ENCODE measurements around the gene ROR2. TPM values are rescaled to one million over a fixed set of nuclear protein-coding genes. Genes with fewer than 3 reads are reported as not detected.

Gene ROR2
- total and polyA plus RNA-seq, 4 donors: 0.13 to 0.84 (median 0.52) TPM

- TF ChIP-seq ATF3 (IDR thresholded peaks at IDR 0.05) (no peak), EGR1 (IDR thresholded peaks at IDR 0.05; ENCODE audit: low read depth in 2 of 2) (no peak), FOXA1 (IDR thresholded peaks at IDR 0.05) (no peak)
Measured at GRCh38 chr9:91678807-91679580, 271.0 kb downstream of the ROR2 start (continued).

GRCh38 chr9:91677822-91678436, 272.1 kb downstream of the ROR2 start:
- TF ChIP-seq RXRA (IDR thresholded peaks at IDR 0.05) (no peak), GABPA (IDR thresholded peaks at IDR 0.05 in 1 of 2, conservative IDR thresholded peaks at IDR 0.05 in 1 of 2) (no peak), TAF1 (conservative IDR thresholded peaks at IDR 0.05) (no peak), CTCF (IDR thresholded peaks at IDR 0.05; ENCODE audit: low read depth, low read length, missing input control) (no peak), HNF4G (IDR thresholded peaks at IDR 0.05) (no peak), REST (IDR thresholded peaks at IDR 0.05) (no peak), FOXA1 (IDR thresholded peaks at IDR 0.05) (no peak), NR2F2 (IDR thresholded peaks at IDR 0.05) (no peak), ZBTB33 (IDR thresholded peaks at IDR 0.05) (no peak), HNF4A (conservative IDR thresholded peaks at IDR 0.05) (no peak), MAX (IDR thresholded peaks at IDR 0.05) (no peak), YY1 (IDR thresholded peaks at IDR 0.05) (no peak)
- 78% methylated on average over 5 of the region's 5 CpGs for WGBS
- Histone ChIP-seq H3K4me1 (ENCODE audit: control insufficient read depth in 4 of 4, insufficient read depth in 4 of 4, low read length in 3 of 4) (peaks cover 0 to 4% (median 0%) of the 10 kb centered on the region in 4 donors), H3K27ac (ENCODE audit: low read depth in 1 of 2, low read length in 2 of 2) (no peak overlapping the region), H3K4me3 (ENCODE audit: low read depth in 1 of 3, low read length in 3 of 3) (no peak overlapping the region), H3K9me3 (ENCODE audit: control insufficient read depth in 4 of 4, low read length in 3 of 4) (no peaks in the 10 kb centered on the region), H3K36me3 (ENCODE audit: control insufficient read depth in 4 of 4, insufficient read depth in 3 of 4, low read depth in 1 of 4, low read length in 3 of 4) (no peaks in the 10 kb centered on the region), H3K9ac (ENCODE audit: low read depth in 1 of 2, low read length in 2 of 2) (no peak overlapping the region), H3K27me3 (ENCODE audit: control insufficient read depth in 4 of 4, insufficient read depth in 4 of 4, low read length in 3 of 4) (peaks cover 0 to 2% (median 1%) of the 10 kb centered on the region in 4 donors)
- no peak for DNase-seq (ENCODE audit: low spot score)

Measured in liver (tissue), 9 donors.